HL-60/S4 treated with retinoic acid at 250 ng/mL for 4 days and 3 days (cell line): ENCODE data around the gene KLHDC8B.

Experiments used
- in situ Hi-C: fragments of 300-500 bp; cut with MboI; formaldehyde crosslinking; loops from 2 replicates; pipeline ENCODE4 v1.7.0; 2022; ENCODE audit warnings: low sequenced_read_pairs

KLHDC8B gene

DNA sequence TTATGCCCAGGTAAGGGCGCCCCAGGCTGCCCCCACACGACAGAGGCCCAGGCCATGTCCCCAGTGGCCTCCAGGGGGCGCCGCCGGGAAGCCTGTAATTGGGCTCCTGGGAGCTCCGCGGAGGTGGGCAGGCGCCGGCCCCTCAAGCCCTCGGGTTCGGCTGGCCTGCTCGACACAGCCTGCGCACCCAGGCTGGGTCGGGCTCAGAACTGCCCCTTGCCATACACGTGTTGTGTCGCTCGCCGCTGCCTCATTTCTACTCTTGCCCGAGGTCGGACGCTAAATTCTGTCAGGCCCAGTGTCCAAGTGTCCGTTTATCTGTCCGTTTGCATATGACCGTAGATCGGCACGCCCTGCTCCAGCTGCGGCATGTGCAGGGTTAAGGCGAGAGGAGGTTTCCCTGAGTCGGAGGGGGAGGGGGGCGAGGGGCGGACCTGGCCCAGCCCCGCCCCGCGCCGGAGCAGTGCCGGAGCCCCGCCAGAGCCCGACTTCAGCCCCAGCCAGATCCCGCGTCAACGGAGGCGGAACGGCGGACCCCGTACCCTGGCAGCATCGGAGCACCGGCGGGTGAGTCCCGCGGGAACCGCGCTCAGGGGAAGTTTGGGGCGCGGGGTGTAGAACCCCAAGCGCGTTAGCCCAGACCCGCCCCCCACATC, at the start of gene KLHDC8B:
Gene KLHDC8B (plus strand): TSS at position 480 of the 656 bp plus-strand sequence. CDS start 1,172 bp downstream, outside the sequence.
- in situ Hi-C loops, result no loop called here

DNA sequence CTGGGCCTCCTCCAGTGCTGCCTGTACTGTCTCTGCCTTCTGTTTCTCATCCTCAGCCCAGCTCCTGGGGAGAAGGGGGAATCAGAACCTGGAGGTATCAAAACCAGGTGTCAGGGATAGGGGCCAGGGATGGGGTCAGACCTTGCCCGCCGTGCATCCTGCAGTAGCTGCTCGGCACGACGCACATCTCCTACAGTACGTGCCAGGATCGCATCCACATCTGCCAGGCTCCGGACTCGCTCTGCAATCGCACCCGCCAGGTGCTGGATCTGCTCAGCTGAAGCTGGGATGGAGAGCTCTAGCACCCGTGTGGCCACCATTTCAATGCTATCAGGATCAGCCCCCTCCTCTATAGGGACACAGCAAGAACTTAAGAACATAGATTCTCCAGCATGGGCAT, 49.4 kb upstream of the KLHDC8B start:
- in situ Hi-C loops, result no loop called here

DNA sequence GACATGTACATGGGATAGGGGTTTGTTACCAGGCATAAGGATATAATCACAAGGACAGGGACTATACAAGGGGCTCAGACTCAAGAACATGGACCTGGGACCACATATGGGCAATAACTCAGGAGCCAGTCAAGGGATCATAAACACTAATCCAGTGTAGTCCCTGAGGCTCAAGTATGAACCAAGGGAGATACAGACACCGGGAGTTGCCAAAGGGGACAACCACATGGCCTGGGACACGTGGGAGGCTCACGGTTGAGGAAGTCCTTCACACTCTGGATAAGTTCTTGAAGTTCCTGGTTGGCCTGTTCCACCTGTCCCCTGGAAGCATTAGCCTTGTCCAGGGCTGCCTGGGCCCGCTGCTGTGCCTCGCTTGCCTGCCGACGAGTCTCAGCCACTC, 48.9 kb upstream of the KLHDC8B start:
- in situ Hi-C loops, result no loop called here

DNA sequence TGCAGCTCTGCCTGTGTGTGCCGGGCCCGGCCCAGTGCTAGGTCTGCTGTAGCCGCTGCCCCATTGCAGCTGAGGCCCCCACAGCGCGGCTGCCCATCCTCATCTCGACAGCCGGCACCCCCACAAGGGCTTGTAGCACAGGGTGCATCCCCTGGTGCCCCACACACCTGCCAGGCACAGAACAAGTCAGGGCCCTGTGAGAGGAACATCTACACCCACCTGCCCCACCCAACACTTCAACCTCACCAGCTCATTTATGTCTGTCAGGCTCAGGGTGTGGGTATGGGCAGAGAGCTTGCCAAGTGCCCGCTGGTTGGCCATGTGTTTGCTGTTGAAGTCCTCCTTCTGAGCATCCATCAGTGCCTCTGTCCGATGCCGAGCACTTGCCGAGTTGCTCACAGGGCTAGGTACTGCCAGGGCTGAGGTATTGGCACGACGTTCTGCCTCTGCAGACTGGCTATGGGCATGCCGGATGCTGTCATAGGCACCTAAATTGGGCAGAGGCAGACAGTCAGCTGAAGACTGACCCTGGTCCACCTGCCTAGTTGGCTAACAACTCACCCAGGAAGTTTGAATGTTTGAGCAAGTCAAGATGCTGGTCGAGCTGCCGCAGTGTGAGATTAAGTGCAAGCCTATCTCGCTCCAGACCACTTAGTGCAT, 48.4 kb upstream of the KLHDC8B start:
- in situ Hi-C loops, result no loop called here

DNA sequence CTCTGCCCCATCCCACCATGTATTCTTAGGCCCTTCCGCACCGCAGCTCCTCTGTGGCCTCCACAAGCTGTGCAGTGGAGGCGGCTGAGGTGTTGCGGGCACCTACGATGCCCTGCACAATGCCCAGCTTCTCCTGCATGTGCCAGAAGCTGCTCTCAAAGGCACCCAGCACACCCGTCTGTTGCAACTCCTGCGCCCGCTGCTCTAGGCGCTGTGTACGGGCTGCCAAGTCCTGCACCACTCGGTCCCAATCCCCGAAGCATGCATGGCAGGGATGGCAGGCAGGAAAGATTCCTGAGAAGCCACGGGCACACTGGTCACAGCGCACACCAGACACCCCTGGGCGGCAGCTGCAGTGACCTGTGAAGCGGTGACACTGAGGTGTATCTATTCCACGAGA, 47.7 kb upstream of the KLHDC8B start:
- in situ Hi-C loops, result no loop called here

DNA sequence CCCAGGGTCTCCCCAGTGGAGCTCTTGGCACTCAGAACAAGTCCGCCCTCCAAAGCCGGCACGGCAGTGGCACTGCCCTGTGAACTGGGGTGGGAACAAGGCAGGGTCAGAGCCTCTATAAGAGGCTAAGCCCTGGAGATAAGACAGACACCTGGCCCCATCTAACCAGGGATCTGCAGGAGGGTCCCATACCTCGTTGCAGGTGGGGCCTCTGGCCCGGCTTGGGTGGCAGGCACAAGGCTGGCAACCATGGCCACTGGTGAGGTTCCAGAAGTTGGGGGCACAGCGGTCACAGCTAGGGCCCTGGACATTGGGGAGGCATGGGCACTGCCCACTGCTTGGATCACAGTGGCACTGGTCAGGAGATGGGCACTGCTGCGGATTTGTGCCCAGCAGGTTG, 47.2 kb upstream of the KLHDC8B start:
- in situ Hi-C loops, result no loop called here

DNA sequence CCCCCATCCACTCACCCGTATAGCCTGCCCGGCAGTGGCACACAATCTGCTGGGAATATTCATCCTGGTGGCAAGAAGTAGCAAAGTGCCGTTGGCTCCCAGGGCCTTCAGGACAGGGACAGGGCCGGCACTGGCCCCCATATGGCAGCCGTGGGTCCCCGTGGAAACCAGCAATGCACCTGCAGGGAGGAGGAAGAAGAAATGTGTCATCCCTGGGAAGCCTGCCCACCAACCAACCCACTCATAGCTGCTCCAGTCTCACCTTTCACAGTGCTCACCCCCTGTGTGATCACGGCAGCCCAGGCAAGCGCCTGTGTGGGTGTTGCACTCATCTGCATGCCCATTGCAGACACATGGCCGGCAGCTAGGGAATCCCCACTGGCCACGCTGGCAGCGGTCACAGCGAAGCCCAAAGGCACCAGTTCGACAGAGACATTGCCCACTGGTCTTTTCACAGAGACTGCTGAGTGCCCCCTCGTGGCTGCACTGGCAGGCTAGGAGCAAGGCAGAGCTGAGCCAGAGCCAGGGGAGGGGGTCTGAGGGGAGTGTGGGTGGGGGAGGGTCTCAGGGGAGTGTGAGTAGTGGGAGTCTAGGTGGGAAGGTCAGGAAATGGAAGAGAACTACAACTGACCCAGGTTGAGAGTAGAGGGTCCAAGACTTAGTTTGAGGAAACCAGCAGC, 46.3 kb upstream of the KLHDC8B start:
- in situ Hi-C loops, result no loop called here

DNA sequence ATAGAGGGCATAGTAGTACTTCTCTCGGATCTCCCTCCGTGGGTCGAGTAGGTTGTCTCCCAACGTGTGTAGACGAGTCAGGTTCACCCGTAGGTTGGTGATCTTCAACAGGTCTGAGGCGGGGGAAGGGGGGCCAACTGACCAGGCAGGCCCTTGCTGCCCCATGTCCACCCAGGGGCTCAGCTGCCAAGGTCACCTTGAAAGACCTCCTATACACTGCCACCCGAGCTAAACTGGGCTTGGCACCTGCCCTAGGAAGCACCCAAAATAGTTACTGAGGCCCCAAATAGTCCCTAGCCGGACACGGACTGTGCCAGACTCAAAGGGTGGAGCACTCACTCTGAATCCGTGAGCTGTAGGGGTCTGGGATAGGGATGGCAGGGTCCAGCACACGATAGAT, 40.4 kb upstream of the KLHDC8B start:
- in situ Hi-C loops, result no loop called here

DNA sequence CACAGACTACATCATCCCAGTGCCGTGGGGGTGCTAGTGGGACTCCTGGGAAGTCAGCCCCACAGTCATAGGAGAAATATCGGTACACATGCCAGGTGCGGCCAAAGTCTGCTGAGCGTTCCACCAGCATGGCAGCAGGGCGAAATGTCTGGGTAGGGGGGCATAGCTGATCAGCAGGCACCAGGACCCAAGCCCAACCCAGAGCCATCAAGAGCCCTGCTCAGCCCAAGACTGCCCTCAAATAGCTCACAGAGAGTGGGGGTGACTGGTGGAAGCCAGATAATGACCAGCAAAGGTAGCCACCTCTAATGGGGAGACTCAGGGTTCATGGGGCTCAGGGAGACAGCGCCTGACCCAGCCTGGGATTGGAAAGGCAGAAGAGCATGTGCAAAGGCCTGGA, 39.8 kb upstream of the KLHDC8B start:
- in situ Hi-C loops, result no loop called here

DNA sequence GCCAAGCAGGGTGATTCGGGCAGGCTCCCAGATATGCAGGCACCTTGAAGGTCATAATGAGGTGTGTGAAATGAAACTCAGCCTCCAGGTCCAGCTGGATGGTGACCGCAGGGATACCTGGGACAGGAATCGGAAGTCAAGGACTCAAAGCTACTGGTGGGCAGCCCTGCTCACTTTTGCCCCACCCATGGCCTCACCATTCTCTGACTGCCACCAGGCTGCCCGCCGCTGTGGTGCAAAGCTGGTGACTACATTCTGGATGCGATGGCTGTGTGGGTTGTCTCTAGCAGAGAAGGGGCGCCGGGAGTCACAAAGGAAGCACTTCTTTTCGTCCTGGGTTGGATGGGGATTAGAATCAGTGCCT, 39.3 kb upstream of the KLHDC8B start:
- in situ Hi-C loops, result no loop called here

DNA sequence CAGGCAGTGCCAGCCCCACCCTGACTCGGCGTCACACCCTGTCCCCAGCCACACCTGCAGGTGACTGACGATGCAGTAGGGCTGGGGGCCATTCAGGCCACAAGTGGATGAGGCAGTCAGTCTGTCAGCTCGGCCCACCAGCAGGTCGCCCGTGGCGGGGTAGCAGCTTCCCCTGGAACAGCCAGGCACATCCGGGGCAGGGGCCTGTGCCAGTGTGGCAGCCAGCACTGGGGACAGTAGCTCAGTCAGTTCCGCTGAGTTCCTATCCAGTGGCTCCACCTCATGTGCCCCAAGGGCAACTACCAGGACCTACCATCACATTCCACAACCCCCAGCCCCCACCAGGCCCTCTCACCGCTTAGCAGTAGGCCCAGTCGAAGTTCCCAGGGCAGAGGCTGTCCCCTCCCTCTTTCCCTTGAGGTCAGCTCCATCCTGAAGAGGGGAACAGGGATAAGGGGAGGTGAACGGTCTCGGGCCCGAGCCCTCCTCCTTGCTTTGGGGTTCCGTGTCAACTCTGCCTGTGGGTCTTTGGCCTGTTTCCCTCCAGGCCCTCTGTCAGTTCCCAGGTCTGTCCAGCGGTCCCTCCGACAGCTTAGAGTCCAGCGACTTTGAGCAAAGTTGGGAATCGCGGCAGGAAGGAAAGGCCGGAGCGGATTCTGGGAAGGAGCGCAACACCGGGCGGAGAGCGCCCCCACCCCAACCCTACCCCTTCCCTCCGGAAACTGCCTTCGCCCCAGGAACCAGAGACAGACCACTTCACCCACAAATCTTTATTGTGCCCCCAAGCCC, 38.8 kb upstream of the KLHDC8B start, which contains the start of gene LAMB2:
Gene LAMB2 (minus strand): TSS at position 614 of the 789 bp plus-strand sequence. CDS start 183 bp downstream, at position 431.
- in situ Hi-C loops, result no loop called here

DNA sequence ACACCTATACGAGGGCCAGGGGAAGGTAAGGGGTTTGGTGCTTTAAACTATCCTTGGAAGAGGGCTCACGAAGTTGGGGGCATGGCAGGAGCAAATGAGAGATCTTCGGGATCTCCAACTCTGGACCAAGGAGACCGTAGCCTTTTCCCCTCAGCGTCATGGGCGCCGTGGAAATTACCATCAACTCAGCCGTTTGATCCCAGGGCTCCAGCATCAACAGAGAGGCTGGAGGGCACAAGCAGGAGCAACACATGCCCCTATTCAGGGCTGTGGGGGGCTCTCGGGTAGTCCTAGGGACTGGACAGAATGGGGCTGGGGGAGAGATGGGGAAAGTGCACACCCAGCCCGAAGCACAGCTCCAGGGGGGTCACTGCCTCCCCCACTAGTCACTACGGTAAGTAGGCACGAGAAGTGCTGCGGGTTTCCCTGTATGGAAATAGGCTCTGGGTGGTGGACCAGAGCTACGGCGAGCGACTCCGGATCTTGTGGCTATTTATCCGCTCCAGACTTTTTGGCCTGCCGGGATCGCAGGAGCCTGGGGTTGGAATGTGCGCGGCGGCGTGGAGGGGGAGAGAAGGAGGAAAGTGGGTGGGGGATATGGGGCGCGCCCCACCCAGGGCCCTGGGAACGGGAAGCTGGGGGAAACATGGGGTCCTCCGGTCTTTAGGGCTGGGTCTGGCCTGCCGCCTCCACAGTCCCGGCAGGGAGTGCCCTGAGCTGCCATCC, 38.0 kb upstream of the KLHDC8B start:
- in situ Hi-C loops, result no loop called here

DNA sequence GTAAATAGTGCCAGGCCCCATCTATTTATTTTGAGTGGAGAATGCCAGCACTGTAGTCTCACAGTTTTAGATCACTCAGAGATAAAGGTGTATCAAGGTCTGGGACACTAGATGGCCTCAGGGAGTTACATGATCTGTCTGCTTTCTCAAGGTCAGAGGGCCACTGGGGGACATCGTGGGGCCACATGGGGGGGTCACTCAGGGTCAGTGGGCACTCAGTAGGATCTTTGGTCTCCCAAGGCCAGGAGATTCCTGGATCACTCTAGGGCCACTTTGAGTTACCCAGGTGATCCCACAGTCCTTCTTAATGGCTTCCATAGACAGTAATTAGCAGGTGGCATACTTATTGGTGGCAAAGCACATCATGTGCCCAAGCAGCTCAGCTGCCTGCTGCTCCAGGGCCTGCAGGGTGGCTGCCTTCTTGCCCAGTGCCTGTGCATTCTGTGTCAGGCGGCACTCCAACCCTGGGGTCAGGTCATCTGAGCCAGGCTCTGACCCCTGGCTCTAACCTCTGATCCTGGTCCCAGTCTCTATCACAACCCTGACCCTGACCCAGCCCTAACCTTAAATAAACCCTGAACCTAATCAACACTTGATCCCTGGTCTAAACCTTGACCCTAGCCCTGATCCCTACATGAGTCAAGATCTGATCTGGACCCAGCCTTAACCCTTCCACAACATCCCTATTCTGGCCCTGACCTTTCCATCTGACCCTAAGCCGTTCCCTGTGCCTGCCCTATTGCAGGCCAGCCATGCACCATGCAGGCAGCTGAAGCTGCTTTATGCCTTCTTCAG, 36.7 kb upstream of the KLHDC8B start:
- in situ Hi-C loops, result no loop called here

DNA sequence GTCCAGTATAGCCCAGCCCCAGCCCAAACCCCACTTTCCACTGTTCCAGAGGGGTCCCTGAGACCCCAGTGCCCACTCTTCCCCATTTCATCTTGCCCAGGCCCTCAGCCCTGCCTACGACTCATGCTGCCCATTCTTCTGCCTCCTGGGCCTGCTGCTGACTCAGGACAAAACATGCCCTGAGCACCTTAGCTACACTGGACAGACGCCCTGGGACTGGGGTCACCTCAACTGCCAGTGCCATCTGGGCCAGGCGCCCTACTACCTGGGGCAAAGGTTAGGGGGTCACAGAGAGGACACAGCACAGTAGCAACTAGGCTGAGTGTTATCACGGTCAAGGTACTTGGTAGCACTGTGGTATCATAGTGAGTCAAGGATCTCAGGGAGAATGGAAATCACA, 35.9 kb upstream of the KLHDC8B start:
- in situ Hi-C loops, result no loop called here

DNA sequence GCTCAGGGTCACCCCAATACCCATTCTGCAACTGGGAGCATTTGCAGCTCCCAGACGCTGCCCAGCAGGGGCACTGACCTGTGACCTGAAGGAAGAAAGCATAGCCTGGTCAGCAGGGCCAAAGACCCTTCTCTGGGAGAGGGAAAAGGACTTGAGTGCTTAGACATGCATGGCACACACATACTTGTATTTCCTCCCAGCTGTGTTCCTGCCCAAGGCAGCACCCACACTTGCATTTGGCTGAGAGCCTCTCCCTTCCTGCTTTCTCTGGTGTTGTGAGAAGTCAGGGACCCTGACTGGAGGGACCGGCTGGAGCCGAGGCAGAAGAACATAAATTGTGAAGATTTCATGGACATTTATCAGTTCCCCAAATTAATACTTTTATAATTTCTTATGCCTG, 31.3 kb upstream of the KLHDC8B start:
- in situ Hi-C loops, result no loop called here

DNA sequence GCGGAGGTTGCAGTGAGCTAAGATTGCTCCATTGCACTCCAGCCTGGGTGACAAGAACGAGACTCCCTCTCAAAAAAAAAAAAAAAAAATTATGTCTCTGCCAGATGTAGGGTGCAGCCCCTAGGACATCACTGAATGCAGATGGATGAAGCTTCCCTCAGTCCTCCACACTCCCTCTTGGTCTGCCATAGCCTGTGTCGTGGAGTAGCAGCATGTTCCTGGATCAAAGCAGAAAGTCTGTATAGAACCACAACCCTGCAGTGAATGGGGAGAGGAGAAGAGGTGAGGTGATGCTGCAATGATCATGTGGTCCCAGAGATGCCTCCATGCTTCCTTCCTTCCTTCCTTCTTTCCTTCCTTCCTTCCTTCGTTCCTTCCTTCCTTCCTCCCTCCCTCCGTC, 23.2 kb upstream of the KLHDC8B start:
- in situ Hi-C loops, result no loop called here

DNA sequence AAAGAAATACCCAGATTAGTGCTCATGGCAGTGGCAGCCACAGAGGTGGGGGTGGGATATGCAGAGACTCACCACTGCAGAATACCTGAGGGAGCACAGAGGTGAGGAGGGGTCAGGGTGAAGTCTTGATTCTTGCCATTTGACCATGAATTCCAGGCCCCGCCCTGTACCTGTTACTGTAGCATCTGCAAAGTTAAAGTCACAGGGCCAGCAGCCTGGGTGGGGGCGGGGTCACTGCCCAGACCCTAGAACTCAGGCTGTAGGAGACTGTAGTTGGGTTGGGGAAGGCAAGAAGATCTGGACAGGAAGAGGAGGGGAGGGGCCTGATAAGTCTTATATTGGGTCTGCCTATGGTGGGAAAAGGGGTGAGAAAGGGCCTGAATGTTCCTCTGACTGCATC, 19.8 kb upstream of the KLHDC8B start:
- in situ Hi-C loops, result no loop called here

DNA sequence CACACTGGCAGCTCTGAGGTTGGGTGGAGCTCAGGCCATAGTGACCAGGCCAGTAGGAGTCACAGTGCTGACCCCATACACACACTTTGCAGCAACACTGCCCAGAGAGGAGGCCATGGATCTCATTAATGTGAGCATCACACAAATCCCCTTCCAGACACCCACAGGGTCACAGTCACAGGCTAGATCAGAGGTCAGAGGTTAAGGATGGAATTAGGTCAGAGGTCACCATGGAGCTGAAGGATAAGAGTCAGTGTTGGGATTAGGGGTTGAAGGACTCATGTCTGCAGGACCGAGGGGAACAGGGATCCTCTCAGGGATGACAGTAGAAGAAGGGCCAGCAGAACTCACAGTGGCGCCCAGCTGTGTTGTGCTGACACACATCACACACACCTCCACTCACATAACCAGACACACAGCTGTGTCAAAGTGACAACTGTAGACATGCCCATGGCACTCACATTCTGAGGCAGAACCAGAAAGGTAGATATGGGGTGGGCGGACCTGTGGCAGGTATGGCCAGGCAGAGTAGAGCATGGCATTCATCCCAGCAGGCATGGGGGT, 18.0 kb upstream of the KLHDC8B start:
- in situ Hi-C loops, result no loop called here

DNA sequence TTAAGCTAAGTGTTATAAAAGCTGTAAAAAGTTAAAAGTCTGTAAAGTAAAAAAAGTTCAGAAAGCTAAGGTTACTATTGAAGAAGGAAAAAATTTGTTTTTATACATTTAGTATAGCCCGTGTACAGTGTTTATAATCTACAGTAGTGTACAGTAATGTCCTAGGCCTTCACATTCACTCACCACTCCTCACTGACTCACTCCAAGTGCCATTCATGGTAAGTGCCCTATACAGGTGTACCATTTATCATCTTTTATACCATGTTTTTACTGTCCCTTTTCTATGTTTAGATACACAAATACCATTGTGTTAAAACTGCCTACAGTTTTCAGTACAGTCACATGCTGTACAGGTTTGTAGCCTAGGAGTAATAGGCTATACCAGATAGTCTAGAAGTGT, 14.1 kb upstream of the KLHDC8B start:
- in situ Hi-C loops, result no loop called here
